Omental fat pad (tissue), 4 donors: ENCODE measurements around the gene DYRK1A. TPM values are rescaled to one million over a fixed set of nuclear protein-coding genes. Genes with fewer than 3 reads are reported as not detected.

Experiments
- ATAC-seq: fragments of 150-250 bp; one replicate; pipeline ENCODE4 v1.9.1; 2016; ENCODE audit warnings: mild to moderate bottlenecking, moderate library complexity; ENCODE audit not compliant: low FRiP score
- DNase-seq: peaks from one replicate; pipeline ENCODE4 v3.0.0-alpha.2; 2019; ENCODE audit warnings: low spot score
- total RNA-seq, 4 donors: library from RNA; depleted of rRNA; stranded (reverse); fragments of >200 nt; gene quantifications; one replicate each; pipeline ENCODE4 v1.1.0, GENCODE V29; 2016
- TF ChIP-seq, protein P1 (sequence below), 3 donors: fragments of 450-650 bp; IDR thresholded peaks; one replicate each; pipeline ENCODE4 v1.5.1; 2016 to 2017; ENCODE audit warnings: antibody characterized with exemption in 3 of 3, mild to moderate bottlenecking in 3 of 3, moderate library complexity in 2 of 3

The DYRK1A gene
- total RNA-seq, 4 donors from 2014 or later: 50.7 to 82.3 (median 72.3) TPM

- TF ChIP-seq, protein P1, sequence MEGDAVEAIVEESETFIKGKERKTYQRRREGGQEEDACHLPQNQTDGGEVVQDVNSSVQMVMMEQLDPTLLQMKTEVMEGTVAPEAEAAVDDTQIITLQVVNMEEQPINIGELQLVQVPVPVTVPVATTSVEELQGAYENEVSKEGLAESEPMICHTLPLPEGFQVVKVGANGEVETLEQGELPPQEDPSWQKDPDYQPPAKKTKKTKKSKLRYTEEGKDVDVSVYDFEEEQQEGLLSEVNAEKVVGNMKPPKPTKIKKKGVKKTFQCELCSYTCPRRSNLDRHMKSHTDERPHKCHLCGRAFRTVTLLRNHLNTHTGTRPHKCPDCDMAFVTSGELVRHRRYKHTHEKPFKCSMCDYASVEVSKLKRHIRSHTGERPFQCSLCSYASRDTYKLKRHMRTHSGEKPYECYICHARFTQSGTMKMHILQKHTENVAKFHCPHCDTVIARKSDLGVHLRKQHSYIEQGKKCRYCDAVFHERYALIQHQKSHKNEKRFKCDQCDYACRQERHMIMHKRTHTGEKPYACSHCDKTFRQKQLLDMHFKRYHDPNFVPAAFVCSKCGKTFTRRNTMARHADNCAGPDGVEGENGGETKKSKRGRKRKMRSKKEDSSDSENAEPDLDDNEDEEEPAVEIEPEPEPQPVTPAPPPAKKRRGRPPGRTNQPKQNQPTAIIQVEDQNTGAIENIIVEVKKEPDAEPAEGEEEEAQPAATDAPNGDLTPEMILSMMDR (IDR thresholded peaks at IDR 0.05): no peak
- DNase-seq (no peak), ATAC-seq (no peak)
These were observed 184.9 kb downstream of the DYRK1A start for GRCh38 chr21:37551331-37551992.

DNA sequence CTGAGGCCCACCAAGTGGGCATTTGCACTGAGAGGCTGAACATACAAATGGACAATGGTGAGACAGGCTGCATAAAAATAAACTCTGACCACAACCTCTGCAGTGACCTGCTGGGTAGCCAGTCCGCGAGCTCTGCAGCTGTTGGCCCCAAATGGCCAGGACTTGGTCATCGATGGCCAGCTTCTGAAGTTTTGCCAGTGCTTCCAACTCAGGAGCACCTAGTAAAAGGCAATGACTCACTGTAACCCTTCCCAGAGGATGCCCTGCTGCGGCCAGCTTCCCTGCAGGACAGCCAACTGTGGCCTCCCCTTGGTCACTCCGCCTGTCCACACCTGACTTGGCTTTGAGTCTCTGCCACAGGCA, 185.4 kb downstream of the DYRK1A start:
- TF ChIP-seq, protein P1 (IDR thresholded peaks at IDR 0.05): no peak
- no peak for ATAC-seq
- DNase-seq: no peak

DNA sequence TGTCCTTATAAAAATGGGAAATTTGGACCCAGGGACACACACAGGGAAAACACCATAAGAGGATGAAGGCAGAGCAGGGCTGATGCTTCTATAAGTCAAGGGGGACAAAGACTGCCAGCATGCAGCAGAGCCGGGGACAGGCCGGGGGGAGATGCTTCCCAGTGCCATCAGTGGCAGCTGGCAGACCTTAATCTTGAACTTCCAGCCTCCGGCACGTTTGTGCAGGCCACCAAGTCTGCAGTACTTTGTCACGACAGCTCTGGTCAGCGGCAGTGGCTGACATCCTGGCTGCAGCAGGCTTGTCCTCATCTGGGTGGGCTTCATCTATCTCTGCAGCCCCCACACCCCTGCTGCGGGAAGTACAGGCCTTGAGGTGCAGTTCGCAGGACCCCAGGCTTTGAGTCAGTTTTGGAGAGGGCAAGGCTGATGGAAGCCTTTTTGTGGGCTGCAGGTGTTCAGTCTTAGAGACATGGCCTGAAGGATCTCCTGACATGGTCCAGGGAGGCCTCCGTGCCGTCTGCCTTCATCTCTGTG, 186.0 kb downstream of the DYRK1A start:
- TF ChIP-seq, protein P1 (IDR thresholded peaks at IDR 0.05): no peak
- no peak for ATAC-seq
- DNase-seq: no peak

- TF ChIP-seq, protein P1 (IDR thresholded peaks at IDR 0.05): no peak
- ATAC-seq (no peak), DNase-seq (no peak)
These were observed 186.5 kb downstream of the DYRK1A start for GRCh38 chr21:37553078-37553481.

GRCh38 chr21:37554661-37555379, 188.2 kb downstream of the DYRK1A start:
- TF ChIP-seq, protein P1 (IDR thresholded peaks at IDR 0.05): no peak

DNA sequence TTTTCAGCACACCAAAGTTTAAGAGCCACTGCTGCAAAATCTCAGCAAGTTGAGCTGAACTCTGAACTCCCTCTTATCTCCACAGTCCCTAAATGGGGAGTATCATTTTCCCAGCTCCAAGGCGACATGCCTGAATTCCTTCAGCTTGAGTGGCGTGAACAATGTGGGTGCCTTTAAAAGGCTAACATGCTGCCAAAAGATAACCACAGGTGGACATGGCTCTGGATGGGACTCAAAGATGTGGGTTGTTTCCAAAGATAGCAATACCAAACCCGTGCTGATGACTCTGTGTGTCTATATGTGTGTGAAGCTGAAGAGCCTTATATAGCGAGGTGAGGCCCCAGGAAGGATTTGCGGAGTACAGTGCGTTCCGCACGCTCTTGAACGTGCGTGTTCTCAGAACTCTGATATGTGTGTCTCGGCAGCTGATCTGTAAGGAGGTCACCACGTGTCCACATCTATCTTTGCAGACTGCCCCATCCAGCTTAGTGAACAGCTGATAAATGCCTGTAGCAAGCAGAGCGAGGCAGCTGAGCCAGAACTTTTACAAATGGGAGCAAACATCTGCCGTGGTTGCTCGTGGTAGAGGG, 189.2 kb downstream of the DYRK1A start:
- DNase-seq: no peak
- TF ChIP-seq, protein P1 (IDR thresholded peaks at IDR 0.05): no peak
- no peak for ATAC-seq

More at GRCh38 chr21:37554661-37555379, 188.2 kb downstream of the DYRK1A start:
- DNase-seq (no peak), ATAC-seq (no peak)
